SU-DHL-6 (cell line): ENCODE results near the gene TMEM59L.

ENCODE experiments used
- EZH2phosphoT487 ChIP-seq: fragments of 200-600 bp; sonication (generic), shearing (Covaris generic); conservative IDR thresholded peaks from 2 replicates; pipeline ENCODE4 v1.6.1; 2018; ENCODE audit warnings: mild to moderate bottlenecking, antibody characterized with exemption, low read length, moderate library complexity, mixed read lengths
- TF ChIP-seq, protein P1 (sequence below): fragments of 200-600 bp; sonication (generic); IDR thresholded peaks from one replicate; pipeline ENCODE4 v1.5.1; 2017; ENCODE audit warnings: antibody characterized with exemption, mild to moderate bottlenecking, low read length, moderate library complexity; ENCODE audit not compliant: insufficient read depth, poor library complexity, severe bottlenecking

DNA sequence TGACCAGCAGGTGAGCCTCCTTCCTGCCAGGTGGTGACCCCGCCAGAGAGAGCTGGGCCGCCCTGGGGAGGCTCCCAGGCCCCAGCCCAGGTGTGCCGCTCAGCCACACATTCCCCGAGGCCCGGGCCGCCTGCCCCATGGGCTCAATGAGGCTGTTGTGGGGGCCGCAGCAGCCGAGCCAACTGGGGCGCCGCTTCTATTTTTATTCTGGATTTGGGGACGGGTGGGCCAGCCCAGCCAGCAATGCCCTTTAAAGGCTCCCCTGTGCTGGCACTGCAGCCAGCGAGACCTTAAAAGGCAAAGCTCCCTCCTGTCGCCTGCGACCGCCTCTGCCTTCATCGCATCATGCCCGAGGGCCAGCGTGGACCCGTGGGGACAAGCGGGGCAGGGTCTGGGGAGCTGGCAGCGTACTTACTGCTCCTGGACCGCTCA is 53.1 kb downstream of the TMEM59L start:
- TF ChIP-seq, protein P1, sequence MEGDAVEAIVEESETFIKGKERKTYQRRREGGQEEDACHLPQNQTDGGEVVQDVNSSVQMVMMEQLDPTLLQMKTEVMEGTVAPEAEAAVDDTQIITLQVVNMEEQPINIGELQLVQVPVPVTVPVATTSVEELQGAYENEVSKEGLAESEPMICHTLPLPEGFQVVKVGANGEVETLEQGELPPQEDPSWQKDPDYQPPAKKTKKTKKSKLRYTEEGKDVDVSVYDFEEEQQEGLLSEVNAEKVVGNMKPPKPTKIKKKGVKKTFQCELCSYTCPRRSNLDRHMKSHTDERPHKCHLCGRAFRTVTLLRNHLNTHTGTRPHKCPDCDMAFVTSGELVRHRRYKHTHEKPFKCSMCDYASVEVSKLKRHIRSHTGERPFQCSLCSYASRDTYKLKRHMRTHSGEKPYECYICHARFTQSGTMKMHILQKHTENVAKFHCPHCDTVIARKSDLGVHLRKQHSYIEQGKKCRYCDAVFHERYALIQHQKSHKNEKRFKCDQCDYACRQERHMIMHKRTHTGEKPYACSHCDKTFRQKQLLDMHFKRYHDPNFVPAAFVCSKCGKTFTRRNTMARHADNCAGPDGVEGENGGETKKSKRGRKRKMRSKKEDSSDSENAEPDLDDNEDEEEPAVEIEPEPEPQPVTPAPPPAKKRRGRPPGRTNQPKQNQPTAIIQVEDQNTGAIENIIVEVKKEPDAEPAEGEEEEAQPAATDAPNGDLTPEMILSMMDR, result no peak
- TF ChIP-seq EZH2phosphoT487, result no peak
